NCI-H524 treated with DMSO at 0.1 percent for 48 hours (cell line): ENCODE results near the gene MTARC2.

Experiments
- DNase-seq: peaks from one replicate; lab custom pipeline; 2025; lab: John Stamatoyannopoulos, UW

MTARC2 gene

DNA sequence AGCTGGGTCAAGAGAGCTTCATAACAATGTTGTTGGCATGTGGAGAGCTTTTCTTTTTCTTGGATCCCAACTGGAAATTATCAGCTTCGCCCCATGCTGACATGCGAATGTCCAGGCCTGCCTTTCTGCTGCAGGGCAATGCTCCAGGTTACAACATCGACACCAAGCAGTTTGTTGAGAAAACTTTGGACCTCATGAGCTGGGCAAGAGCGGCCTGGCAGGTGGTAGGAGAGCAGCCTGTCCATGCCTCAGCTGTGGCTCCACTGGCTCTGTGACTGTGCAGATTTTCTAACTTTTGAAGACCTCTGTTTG is 80.0 kb downstream of the MTARC2 start:
- DNase-seq = no peak

DNA sequence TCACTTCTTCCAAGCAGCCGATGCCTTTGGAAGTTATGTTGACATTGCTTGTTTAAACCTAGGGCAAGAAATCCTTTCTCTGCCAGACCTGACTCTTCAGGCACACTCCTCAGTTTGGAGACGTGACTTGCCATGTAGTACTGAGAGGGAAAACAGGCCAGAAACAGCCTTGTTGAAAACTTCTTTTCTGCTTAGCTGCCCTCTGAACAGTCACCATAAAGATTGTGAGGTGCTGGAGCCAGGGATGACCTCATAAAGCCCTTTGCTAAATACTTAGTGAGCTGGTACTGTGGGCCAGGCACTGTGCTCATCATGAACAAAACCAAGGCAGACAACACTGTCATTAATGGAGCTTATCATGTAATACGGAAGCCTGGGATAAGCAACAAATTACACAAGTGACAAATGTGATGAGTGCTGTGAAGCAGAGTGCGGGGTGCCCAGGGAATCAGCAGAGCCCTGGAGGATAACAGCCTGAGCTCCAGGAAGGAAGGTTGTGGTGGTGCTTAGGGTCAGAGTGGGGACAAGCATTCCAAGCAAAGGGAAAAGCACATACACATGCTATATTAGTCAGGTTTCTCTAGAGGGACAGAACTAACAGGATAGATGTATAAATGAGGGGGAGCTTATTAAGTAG is 80.9 kb downstream of the MTARC2 start:
- no peak for DNase-seq

DNA sequence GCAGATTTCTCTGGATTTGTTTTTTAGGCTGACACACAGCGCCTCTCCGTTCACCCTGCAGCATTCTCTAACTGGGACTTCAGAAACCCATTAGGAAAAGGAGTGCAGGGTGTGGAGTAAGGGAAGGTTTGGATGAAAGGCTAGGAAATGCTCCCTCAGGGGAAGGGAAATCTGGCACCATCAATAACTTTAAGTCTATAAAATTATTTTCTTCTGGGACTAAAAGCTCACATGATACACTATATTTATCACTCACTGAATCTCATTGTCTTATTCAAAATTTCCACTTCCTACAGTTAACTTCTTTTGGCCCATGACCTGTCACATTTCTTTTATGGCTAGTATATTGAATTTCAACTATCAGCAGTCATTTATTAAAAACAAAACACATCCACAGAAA is 85.3 kb downstream of the MTARC2 start:
- DNase-seq = no peak
